ENCODE measurements around the gene OR5A2. TPM values are rescaled to one million over a fixed set of nuclear protein-coding genes. Genes with fewer than 3 reads are reported as not detected.

The OR5A2 gene
- total RNA-seq, result not detected in 2 replicates

GRCh38 chr11:59426361-59427067 is at the start of gene OR5A2:
Gene OR5A2 (minus strand): TSS chr11:59426413. CDS start chr11:59422953, 3,460 bp downstream.

GRCh38 chr11:59473015-59473414 is 46.8 kb upstream of the OR5A2 start, which contains the start of gene OR4D10:
Gene OR4D10 (plus strand): TSS chr11:59473315. CDS start chr11:59477430, 4,115 bp downstream.

GRCh38 chr11:59456661-59457060 is 30.4 kb upstream of the OR5A2 start, which contains the start of gene OR4D6:
Gene OR4D6 (plus strand): TSS chr11:59456961. CDS start chr11:59456961, 0 bp downstream.

GRCh38 chr11:59436169-59436568 is 10.0 kb upstream of the OR5A2 start, which contains the start of gene OR5A1:
Gene OR5A1 (plus strand): TSS chr11:59436469. CDS start chr11:59443169, 6,700 bp downstream.

Other genes starting within 250 kb of the OR5A2 start
- gene MPEG1, start 213.5 kb downstream of the OR5A2 start, total RNA-seq, result not detected in 2 replicates
- not detected in 2 replicates for gene OR5AN1, start 67.5 kb downstream of the OR5A2 start, total RNA-seq
- gene OR5A1, start 10.1 kb upstream of the OR5A2 start, total RNA-seq, result not detected in 2 replicates
- gene OR4D6, start 30.5 kb upstream of the OR5A2 start, total RNA-seq, result not detected in 2 replicates
- gene OR4D10, start 46.9 kb upstream of the OR5A2 start, total RNA-seq, result not detected in 2 replicates
- not detected in 2 replicates for gene OR4D11, start 77.2 kb upstream of the OR5A2 start, total RNA-seq
- not detected in 2 replicates for gene OR4D9, start 85.1 kb upstream of the OR5A2 start, total RNA-seq
- 17.0 and 22.2 TPM in 2 replicates for gene OSBP, start 189.4 kb upstream of the OR5A2 start, total RNA-seq
- 9.2 and 16.3 TPM in 2 replicates for gene PATL1, start 242.6 kb upstream of the OR5A2 start, total RNA-seq

All from myometrial cell (primary cell).